HG02571 (cell line): ENCODE measurements around the gene HERC5.
"Not testable (repeated sequence)": the region's sequence is repeated elsewhere in the genome, so short reads cannot be mapped to it uniquely, and the experiment has no call there.

Experiments
- ATAC-seq: cut with Tn5 transposase; IDR thresholded peaks from one replicate; pipeline ENCODE4 v1.9.1; 2021; ENCODE audit warnings: mild to moderate bottlenecking, moderate library complexity; ENCODE audit not compliant: unreplicated experiment

Gene HERC5

DNA sequence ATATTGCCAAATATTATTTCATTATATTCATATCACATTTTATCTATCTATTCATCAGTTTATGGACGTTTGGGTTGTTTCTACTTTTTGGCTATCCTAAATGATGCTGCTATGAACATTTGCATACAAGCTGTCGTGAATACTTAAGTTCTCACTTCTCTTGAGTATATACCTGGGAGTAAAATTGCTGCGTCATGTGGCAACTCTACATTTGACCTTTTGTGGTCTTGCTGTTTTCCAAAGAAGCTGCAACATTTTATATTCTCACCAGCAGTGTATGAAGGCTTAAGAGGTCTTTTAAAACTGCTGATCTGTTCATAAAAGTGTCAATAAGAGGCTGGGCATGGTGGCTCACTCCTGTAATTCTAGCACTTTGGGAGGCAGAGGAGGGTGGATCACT, 60.9 kb downstream of the HERC5 start:
- ATAC-seq: no peak

DNA sequence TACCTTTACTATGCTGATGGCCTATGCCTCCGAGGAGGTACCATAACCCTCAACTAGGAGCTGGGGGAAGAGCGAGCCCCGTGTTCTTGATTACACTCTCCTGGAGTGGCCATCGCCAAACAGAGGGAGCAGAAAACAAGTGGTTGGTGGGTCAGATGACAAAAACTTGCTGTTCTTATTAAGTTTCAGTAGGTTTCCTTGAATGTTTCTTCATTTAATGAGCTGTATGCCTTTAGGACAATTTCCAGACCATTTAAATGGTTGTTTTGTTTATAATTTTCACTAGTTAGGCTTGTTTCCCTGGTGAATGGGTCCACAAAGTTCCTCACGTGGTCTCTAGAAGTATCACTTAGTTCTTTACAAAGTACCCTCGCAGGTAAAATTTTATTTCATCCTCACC, 62.0 kb downstream of the HERC5 start:
- no peak for ATAC-seq

GRCh38 chr4:88522702-88523324, 65.9 kb downstream of the HERC5 start:
- no peak for ATAC-seq

GRCh38 chr4:88523325-88524129, 66.6 kb downstream of the HERC5 start, which contains the start of gene PYURF:
PYURF (minus strand) TSS chr4:88523776; CDS start chr4:88523700, 76 bp downstream.
- ATAC-seq: peak; percentile 84

GRCh38 chr4:88524171-88524570, 67.3 kb downstream of the HERC5 start:
- no peak for ATAC-seq

DNA sequence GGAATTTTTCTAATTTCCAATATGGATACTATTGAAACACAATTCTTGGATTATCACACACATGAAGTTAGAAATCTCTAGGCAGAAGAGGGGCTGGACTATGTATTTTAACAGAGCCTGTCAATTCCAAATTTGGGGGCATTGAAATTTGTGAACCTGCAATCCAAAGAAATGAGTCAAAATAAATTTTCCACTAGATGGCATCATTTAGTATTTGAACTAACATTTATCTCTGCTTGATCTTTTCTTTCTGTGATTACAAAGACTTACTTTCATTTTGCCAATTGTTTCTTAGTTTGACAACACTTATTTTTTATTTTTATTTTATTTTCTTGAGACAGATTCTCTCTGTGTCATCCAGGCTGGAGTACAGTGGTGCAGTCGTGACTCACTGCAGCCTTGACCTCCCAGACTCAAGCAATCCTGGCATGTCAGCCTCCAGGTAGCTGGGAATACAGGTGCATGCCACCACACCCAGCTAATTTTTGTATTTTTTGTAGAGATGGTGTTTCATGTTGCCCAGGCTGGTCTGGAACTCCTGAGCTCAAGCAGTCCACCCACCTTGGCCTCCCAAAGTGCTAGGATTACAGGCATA, 69.4 kb downstream of the HERC5 start:
- ATAC-seq: no peak

- peak; percentile 32 for ATAC-seq
Observed at GRCh38 chr4:88527787-88528186, 70.9 kb downstream of the HERC5 start.

- ATAC-seq: no peak
Observed at GRCh38 chr4:88528861-88529260, 71.9 kb downstream of the HERC5 start.

GRCh38 chr4:88531549-88531948, 74.6 kb downstream of the HERC5 start:
- ATAC-seq: no peak

DNA sequence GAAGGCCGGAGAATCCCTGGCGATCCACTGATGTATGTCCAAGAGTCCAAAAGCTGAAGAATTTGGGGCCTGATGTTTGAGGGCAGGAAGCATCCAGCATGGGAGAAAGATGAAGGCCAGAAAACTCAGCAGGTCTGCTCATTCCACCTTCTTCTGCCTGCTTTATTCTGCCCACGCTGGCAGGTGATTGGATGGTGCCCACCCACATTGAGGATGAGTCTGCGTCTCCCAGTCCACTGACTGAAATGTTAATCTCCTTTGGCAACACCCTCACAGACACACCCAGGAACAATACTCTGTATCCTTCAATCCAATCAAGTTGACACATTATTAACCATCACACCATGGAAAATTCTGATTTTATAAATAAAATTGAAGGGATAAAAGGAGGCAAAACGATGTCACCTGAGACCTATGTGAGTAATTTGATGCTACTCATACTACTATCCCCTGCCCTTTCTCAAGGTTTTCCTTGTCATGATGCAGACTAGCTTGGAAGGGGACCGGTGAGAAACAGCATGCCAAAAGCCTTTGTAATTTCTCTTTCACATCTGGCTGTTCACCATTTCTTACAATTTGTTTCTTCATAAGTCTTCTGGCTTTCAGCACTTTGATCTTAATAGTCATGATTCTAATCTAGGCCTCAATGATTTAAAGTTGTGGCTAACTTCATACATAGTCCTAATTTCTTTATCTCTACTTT, 76.3 kb downstream of the HERC5 start:
- ATAC-seq: no peak

DNA sequence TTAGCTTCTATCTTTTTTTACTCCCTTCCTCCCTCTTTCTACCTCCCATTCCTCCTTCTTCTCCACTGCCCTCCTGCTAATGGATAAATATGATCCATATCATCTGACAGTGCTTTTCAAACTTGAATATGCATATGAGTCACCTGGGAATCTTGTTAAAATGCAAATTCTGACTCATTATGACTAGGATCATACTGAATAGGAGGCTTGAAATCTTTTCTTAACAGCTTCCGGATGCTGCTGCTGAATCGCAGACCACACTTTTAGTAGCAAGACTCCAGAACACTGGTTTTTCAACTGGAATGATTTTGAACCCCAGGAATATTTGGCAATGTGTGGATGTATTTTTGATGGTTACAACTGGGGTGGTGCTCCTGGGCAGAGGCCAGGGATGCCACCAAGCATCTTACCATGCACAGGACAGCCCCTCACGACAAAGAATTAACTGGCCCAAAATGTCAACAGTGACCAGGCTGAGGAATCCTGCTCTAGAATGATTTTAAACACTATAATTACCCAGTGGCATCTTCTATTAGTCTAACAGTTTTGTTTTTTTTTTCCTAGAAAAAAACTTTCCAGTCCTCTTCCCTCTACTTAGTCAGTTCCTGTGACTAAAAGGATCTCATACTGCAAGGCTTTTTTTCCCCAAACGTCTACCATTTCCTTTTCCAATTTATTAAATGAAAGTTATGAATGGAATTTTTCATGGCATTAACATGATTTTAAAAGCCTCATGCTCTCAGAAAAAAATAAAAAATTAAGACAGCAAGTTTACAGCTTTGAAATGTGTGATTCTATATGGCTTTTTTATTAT, 77.2 kb downstream of the HERC5 start:
- no peak for ATAC-seq

GRCh38 chr4:88535090-88535755, 78.3 kb downstream of the HERC5 start:
- ATAC-seq: no peak

- ATAC-seq: no peak
Observed at GRCh38 chr4:88537709-88538108, 80.8 kb downstream of the HERC5 start.

- not testable (repeated sequence) for ATAC-seq
Observed at GRCh38 chr4:88539322-88540068, 82.6 kb downstream of the HERC5 start.

- no peak for ATAC-seq
Observed at GRCh38 chr4:88549815-88550214, 92.9 kb downstream of the HERC5 start.
